ENCODE results near the gene GGT1.
"Not testable (repeated sequence)": the region's sequence is repeated elsewhere in the genome, so short reads cannot be mapped to it uniquely, and the experiment has no call there.

Gene GGT1

DNA sequence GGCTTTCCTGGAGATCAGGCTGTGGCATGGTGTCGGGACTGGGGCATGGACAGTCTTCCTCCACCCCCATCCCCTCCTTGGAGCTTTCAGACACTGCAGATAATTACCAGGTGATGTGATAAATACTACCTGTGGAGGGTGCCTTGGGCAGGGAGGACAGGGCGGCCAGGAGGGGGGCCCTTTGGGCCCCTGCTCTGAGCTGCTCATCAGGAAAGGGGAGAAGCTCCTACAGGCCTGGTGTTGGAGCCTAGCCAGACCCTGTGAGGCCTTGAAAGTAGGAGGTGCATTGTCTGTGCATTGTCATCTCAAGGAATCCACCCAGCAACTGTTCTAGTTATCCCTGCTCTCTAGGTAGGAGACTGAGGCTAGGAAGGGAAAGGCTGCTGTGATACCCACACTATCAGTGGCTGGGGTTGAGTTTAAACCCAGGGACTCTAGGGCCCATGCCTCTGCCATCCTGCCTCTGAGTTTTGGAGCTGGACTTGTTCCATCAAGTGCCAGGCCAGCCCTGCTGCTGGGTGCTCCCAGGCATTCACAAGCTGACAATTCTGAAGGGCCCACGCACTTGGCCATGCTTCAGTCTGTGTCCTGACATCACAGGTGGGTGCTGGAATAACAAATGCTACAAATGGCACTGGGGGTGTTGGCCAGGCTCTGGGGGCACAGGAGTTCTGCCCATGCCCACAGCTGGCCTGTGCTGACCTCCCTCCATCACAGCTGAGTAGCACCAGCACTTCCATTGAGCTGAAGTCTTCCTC, 2.9 kb upstream of the GGT1 start:
- not testable (repeated sequence) for DNase-seq

DNA sequence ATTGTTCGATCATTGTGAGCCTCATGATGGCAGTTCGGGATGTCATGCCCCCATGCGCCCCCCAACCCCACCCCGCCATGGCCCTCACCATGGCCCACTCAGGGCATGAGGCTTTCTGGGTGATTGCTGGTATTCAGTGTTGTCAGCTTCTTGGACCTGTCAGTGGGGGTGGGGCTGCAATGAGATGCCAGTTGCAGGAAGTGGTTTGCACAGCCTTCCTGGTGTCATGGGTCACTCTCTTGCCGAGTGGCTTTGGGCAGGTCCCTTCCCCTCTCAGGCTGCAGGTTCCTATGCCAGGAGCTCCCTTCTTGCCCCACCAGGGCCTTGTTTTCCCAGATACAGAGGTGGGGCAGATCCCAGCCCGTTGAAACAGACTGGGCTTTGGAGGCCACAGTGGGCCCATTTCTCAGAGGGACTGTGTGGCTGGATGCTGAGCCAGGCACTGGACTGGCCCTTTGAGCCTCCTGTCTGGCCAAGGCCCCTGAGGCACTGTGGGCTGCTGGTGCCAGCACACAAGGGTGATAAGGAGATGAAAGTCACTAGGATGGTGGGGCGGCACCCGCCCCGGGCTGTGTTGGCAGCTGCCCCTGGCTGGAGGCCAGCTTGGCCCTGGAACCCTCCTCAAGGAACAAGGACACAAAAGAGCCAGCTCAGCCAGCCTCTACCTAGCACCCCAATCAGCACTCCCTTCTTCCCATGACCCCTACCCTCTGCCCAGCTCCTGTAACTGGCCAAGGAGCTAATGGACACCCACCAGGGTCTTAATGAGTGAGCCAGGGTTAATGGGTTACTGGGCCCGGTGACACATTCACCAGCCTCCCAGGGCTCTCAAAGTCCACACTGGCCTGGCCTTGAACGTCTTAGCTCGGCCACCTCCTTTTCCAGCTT, 1.5 kb upstream of the GGT1 start:
- DNase-seq, result no peak

DNA sequence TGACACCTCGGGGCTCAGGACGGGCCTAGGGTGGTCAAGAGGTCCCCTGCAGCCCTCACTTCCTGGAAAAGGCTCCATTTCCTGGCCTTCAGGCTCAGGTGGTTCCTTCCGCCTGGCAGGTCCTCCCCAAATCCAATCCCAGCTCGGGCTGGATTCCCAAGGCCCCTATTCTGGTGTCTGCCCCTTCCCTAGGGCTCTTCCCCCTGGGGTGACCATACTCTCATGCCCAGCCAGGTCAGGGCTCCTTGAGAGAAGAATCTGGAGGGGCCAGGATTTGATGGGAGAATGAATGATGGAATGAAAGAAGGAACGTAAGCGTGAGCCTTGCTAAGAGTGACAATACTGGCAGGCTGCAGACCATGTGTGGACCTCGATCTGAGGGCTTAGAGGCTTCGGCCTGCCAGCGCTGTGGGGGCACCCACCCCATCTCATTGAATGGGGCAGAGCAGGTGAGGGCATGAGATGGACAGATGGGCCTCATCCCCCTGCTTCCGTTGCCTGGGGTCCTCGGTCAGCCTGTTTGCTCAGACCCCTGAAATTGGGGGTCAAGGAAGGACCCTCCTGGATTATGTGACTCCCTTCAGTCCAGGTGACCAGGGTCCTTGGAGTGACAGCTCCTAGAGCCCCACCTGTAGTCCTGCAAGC, 766 bp upstream of the GGT1 start:
- not testable (repeated sequence) for DNase-seq

DNA sequence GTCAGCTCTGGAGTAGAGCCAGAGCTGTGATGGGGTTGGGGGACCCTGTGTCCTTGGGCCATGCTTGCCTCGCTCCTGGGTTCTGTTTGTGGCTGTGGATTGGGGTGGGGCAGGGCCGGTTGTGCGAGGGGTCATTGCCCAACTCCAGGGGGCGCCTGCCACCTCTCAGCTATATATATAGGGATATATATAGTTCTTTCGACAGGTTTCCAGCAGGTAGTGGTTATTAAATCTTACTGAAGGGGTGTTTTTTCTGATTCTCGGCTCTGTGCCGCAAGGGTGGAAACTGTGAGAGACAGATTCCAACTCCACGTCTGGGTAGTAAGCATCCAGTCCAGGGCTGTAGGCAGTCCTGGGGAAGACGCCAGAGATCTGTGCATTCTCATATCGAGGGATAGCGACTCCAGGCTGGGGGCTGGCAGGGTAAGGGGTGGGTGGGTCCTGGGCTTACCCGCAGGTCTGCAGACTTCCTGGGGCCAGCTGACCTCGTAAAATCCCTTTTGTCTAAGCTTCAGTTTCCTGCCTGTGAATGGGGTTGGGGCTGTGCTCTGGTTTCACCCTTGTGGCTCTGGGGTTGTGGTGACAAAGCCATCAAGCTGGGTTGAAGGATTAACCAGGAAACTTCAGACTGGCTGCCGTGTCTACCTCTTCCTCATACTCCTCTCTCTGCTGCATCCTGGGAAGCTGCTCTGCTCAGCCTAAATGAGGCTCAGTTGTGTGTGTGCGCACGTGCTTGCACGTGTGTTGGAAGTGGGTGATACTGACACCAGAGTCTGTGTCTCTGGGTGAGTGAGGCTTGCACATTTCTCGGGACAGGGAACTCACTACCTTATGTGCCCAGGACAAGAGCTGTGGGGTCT, 1.0 kb downstream of the GGT1 start:
- not testable (repeated sequence) for DNase-seq

DNA sequence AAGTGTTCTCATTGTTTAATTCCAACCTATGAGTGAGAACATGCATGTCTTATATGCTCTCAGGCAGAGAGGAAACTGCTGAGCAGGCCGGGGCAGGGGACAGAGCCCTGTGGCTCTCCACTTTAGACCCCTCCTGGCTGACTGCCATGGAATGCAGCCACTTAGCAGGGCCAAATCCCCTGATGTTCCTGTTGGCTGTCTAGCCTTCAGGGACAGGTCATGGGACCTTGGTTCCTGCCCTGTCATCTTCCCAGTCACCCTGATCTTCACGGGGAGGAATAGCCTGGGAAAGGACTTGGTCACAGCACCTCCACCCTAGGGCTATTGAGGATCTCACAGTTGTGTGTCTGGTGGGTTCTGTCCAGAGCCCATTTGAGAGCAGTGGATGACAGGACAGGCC, 3.3 kb downstream of the GGT1 start:
- not testable (repeated sequence) for DNase-seq

DNA sequence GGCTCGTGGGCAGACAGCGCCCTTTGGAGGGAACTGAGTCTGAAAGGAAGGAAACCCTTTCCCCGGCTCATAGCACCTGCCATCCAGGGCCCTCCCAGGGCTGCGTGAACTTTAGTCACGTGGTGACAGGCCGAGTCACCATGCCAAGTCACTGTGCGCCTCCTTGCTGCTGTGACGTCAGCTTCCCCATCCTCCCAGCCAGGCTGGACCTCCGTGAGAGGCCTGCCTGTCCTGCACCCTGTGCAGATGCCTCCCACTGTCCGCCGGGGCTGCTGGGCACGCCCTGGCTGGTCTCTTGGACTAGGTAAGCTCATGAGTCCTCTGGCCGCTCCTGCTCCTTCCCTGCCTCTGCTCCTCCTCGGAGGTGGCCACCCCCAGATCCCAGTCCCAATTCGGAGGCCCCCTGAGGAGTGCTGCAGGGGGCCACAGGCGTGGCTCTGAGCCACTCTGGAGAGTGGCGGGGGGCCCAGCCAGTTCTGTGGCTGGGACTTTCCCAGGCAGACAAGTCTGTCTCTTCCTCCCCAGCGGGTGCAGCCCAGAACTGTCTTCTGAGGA, 4.5 kb downstream of the GGT1 start:
- DNase-seq, result not testable (repeated sequence)

DNA sequence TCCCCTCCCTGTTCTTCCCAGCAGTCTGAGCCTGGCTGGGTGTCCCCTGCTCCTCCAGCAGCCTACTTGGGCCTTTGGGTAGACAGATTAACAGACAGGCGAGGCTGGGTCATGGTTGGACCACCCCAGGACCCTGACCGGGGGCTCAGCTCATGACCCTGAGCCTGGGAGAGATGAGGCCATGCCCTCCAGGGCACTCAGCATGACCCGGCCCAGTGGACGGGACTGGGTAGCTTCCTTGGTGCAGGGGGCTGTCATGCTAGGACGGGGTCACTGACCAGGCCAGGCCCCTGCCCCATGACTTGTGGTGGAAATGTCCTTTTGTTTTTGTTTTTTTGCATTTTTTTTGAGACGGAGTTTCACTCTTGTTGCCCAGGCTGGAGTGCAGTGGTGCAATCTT, 5.3 kb downstream of the GGT1 start:
- not testable (repeated sequence) for DNase-seq

DNA sequence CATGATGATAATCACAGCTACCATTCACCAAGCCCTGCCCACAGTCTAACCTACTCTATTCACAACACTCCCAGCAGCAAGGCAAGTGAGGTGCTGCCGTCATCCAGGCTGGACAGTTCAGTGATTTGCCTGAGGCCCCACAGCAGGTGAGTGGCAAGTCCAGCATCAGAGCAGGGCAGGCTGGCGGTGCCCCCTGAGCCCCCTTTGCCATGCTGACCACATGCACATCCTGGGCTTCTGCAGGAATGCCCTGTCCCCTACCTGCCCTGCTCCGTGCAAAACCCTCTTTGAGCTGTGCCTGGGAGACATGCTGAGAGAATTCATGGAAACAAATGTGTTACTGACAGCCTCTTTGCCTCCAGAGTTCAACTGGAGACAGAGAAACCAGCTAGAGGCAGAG, 6.9 kb downstream of the GGT1 start:
- not testable (repeated sequence) for DNase-seq

DNA sequence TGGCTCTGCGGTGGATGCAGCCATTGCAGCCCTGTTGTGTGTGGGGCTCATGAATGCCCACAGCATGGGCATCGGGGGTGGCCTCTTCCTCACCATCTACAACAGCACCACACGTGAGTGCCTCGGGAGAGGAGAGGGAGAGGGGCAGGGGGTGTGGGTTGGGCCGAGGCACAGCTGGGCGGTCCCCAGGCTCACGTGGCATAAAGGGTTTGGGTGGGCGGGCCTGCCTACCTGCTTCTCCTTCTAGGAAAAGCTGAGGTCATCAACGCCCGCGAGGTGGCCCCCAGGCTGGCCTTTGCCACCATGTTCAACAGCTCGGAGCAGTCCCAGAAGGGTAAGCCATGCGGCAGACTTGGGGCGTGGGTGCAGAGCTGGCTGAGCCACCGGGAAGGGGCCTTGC, 11.8 kb downstream of the GGT1 start:
- not testable (repeated sequence) for DNase-seq

DNA sequence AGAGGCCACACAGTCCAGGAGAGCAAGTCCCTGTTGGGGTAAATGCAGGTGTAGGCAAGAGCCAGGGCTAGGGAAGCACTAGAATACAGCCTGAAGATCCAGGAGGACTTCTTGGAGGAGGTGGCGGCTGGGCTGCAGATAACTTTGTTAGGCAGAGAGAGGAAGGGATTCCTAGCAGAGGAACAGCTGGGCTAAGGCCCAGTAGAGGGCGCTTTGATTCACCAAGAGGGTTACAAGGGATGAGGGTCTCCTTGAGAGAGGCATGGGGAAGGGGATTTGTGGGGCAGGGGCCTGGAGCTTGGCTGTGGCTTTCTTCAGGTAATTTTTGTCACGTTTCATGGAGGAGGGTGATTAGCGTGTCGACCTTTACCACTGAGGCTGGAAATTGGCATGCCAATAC, 18.3 kb downstream of the GGT1 start:
- not testable (repeated sequence) for DNase-seq

DNA sequence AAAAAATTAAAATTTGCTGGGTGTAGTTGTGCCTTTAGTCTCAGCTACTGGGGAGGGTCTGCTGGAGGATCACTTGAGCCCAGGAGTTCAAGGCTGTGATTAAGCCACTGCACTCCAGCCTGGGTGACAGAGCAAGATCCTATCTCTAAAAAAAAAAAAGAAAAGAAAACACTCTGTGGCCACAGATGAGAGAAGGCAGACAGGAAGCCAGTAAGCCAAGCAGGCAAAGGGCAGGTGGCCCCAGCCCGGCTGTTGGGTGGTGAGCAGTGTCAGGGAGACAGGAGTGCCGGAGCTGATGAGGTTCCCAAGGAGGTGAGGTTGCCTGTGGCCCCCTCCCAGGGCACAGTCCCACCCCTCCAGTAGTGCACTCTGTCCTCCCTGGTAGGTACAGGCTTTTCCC, 19.6 kb downstream of the GGT1 start:
- not testable (repeated sequence) for DNase-seq

DNA sequence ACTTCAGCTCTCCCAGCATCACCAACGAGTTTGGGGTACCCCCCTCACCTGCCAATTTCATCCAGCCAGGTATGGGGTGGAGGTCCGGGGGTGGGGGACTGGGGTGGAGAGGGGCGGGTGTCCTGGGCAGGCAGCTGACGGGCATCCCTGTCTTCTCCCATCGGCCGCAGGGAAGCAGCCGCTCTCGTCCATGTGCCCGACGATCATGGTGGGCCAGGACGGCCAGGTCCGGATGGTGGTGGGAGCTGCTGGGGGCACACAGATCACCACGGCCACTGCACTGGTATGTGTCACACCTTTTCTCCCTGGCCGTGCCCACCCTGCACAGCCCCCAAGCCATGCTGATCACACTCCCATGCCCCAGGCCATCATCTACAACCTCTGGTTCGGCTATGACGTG, 24.9 kb downstream of the GGT1 start:
- DNase-seq, result not testable (repeated sequence)

DNA sequence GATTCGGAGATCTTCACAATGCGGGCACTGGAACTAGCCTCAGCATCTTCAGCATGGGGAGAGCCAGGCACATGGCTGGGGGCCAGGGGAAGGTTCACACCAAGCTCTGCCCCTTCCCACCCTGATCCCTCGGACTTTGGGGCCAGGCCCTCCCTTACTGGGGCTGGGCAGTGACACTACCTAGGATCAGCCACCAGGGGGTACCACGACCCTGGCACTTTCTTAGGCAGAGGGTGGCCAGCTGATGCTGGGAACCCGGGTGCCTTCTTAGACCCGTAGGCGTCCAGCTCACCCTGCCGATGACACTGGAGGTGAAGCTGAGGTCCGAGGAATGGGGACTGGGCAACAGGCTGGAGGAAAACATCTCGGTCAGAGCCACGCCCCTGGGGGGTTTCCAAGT, 26.1 kb downstream of the GGT1 start:
- DNase-seq, result not testable (repeated sequence)

DNA sequence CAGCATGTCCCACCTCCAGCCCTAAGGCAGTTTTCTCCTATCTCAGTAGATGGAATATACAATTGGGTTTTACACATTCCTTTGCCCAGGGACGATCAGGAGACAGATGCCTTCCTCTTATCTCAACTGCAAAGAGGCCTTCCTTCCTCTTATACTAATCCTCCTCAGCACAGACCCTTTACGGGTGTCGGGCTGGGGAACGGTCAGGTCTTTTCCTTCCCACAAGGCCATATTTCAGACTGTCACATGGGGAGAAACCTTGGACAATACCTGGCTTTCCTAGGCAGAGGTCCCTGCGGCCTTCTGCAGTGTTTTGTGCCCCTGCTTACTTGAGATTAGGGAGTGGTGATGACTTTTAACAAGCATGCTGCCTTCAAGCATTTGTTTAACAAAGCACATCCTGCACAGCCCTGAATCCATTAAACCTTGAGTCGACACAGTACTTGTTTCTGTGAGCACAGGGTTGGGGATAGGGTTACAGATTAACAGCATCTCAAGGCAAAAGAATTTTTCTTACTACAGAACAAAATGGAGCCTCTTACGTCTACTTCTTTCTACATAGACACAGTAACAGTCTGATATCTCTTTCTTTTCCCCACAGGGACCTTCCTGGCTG, 27.9 kb downstream of the GGT1 start:
- not testable (repeated sequence) for DNase-seq

DNA sequence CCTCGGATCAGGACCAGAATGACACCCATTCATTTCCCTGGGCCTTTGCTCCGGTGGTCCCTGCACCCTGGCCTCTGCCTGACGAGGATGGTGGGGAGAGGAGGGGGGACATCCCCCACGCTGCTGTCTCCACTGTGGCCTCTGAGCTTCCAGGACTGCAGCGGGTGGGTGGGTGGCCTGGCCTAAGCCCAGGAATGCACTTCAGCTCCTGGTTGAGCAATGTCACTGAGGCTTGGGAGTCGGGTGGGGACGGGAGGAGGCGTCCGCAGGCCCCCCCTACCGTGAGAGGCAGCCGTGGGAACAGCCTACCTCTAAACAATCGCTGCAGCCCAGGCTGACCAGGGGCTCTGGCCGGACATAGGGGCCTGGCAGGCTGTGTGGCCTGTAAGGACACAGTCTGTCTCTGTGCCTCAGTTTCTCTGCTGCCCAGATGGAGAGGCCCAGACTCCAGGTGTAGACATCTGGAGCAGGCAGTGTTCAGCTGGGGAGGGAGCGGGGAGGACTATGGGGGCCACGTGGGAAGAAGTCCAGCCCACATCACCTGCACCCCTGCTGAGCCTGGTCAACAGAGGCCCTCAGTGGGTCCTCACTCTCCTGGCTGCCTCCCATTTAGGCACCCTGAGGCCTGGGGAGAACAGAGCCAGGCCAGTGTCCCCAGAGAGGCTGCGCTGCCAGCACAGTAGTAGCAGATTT, 28.6 kb downstream of the GGT1 start:
- not testable (repeated sequence) for DNase-seq

DNA sequence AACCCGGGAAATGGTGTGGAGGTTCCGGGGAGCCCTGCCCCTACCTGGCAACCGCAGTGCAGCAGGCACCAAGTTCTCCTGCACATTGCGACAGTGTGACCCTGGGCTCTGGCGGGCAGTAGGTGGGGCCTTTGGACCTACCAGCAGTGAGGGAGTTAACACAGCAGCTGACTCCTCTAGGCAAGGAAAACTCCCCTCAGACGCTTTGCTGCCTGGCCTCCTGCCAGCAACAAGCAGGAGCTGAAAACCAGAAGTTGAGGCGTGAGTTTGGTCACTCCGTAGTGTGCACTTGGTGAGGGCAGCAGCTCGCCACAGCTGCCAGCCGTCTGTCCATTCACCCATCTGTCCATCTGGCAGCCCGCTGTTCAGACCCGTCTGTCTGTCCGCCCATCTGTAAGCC, 29.6 kb downstream of the GGT1 start:
- not testable (repeated sequence) for DNase-seq

DNA sequence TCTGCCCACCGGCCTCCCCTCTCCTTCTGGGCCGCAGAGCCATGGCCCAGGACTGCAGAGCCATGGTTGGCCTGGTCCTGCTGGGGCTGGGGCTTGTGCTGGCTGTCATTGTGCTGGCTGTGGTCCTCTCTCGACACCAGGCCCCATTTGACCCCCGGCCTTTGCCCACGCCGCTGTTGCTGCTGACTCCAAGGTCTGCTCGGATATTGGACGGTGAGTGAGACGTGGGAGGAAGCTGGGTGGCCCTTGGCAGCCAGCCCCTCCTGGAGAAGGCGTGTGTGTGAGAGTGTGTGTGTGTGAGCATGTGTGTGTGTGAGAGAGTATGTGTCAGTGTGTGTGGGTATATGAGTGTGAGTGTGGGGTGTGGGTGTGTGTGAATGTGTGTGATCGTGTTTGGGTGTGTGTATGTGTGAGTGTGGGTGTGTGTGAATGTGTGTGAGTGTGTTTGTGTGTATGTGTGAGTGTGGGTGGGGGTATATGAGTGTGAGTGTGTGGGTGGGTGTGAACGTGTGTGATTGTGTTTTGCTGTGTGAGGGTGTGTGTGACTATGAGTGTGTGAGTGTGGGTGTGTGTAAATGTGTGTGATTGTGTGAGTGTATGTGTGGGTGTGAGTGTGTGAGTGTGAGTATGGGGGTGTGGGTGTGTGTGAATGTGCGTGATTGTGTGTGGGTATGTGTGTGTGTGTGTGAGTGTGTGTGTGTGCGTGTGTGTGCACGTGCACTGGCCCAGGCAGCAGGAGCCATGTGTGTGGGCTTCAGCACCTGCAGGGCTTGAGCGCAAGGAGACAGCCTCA, 30.4 kb downstream of the GGT1 start:
- not testable (repeated sequence) for DNase-seq

DNA sequence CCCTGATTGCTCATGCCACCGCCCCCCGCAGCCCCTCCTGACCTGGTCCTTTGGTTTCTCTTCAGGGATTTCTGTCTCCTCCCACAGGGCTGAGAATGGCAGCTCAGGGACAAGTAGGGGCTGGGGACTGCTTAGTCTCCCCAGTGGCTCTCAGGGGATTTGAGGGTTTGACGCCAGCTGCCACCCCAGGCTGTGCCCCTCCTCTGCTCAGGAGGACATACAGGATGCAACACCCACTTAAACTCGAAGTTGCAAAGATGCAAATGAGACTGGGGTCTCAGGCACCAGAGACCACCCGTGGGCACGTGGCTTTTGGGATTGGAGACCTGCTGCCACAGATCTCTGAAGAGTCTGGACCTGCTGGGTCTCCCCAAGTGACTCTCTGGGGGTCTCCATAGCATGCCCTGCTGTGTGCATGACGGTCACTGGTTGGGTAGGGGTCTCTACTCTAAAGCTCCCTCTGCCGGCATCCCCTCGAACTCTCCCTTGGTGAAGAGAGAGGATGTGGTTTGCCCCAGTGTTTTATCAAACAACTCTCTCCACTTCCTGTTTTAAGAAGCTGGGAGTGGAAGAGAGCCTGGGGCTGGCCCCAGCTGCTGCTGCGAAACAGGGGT, 31.9 kb downstream of the GGT1 start:
- peak; percentile 73 for DNase-seq

DNA sequence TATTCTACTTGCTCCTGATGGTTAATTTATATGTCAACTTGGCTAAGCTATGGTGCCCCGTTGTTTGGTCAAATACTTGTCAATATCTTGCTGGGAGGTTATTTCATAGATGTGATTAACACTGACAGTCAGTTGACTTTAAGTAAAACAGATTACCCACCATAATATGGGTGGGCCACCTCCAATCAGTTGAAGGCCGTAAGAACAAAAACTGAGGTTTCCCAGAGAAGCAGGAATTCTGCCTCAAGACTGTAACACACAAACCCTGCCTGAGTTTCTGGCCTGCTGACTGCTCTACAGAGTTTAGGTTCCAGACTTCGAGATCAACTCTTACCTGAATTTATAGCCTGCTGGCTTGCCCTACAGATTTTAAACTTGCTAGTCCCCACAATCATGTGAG, 33.5 kb downstream of the GGT1 start:
- DNase-seq, result not testable (repeated sequence)

DNA sequence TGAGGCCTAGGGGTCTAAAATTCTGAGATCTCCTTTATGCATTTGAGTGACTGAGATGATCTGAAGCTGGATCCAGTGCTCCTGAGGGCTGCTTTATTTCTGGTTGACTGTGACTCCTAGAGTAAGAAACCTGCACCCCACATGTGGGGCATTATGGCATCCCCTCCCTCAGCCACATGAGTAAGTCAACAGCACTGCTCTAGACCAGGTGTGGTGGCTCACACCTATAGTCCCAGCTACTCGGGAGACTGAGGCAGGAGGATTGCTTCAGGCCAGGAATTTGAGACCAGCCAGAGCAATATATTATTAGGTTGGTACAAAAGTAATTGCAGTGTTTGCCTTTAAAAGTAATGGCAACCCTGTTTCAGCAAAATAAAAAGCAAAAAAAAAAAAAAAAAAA, 39.3 kb downstream of the GGT1 start:
- DNase-seq, result not testable (repeated sequence)
